ENCODE measurements around the gene CRADD.
"Not testable (repeated sequence)": the region's sequence is repeated elsewhere in the genome, so short reads cannot be mapped to it uniquely, and the experiment has no call there.

The CRADD gene

DNA sequence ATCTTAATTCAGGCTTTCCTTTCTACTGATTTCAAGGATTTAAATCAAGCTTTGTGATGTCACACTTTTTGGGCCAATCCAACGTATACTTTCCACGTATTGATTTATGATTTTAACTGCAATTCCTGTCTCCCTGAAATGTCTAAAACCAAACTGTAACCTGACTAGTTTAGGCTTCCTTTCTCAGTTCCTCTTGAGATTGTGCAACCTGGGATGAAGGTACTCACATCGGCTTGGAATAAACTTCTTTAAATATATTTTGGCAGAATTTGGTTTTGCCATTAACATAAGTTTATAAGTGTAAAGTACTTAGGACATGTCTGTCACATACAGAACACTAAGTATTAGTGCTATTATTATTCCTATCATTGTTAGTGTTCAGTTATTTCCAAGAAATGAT lies 224.6 kb downstream of the CRADD start:
- no peak for DNase-seq (ENCODE audit: low spot score)

DNA sequence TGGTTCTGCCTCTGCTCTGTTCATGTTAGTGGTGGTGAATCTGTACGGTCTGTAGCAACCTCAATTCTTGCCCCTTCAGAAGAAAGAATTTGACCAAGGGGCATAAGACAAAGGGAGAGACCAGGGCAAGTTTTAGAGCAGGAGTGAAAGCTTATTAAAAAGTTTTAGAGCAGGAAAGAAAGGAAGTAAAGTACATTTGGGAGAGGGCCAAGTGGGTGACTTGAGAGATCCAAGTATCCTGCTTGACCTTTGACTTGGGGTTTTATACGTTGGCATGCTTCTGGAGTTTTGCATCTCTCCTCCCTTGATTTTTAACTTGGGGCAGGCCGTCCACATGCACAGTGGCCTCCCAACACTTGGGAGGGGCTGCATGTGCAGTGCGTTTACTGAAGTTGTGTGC lies 225.0 kb downstream of the CRADD start:
- DNase-seq (ENCODE audit: low spot score): no peak

DNA sequence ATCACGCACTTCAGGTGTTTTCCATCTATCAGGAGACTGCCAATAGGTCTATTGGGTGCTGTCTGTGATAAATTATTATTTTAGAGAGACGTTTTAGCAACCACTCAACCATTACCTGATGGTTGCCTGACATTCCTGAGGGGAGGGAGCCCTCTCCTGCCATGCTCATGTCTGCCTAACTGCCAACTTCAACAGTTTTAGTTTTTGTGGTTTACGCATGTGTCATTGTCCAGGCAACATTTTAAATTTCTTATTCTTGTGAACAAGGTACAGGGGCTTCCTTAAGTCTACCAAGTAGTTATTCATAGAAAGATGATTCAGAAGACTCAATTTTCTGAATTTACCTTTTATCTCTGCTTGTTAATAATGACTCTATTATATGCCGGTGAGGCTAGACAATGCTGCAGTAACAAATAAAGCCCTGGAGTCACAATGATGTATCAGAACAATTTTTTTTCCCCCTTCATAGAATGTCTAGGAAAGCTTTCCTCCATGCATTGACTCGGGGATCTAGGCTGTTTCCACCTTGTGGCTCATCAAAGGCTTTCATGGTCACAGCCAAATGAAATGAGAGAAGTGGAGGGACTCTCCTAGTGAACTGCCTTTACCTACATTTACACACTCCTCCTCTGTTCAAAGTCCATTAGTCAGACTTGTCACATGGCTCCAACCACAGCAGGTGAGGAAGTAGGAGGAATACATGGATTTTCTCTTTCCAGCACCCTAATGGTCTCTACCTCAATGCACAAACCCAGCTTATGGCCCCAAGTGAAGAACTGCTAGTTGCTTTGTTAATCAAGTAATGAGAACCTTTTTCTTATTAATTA lies 225.8 kb downstream of the CRADD start:
- DNase-seq (ENCODE audit: low spot score): no peak

GRCh38 chr12:93904124-93904523 lies 226.9 kb downstream of the CRADD start:
- DNase-seq (ENCODE audit: low spot score): no peak

- no peak for DNase-seq (ENCODE audit: low spot score)
These were observed 231.1 kb downstream of the CRADD start for GRCh38 chr12:93908264-93908663.

DNA sequence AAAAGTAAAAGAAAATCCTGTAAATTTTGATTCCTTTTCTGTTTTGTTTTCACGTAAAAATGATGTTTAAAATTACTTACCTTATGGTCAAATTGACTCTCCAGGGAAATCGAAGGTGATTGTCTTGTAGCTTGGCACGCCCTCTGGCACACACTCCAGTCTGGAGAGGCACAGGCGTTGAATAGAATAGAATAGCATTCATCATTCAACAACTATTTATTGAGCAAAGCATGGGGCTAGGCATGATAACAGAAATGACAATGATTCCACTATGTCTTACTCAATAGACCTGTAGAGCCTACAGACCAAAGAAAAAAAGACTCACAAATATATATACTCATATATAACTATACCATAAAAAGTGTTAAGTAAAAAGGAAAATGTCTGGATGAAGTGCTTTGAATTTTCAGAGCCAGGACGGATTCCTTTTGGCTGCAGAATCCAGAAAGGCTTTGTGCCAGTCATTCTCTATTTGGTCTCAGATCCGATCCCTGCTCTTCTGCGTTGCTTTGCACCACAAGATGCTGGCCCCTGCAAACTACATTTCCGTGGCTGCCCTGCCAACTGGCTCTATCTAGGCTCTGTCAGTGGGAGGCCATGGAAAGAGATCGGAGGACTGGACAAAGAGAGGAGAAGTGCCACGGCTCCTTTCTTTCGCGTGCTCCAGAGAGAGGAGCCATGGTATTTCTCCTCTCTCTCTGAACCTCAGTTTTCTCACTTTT lies 231.8 kb downstream of the CRADD start:
- DNase-seq (ENCODE audit: low spot score): no peak

- no peak for DNase-seq (ENCODE audit: low spot score)
These were observed 234.2 kb downstream of the CRADD start for GRCh38 chr12:93911396-93911795.

DNA sequence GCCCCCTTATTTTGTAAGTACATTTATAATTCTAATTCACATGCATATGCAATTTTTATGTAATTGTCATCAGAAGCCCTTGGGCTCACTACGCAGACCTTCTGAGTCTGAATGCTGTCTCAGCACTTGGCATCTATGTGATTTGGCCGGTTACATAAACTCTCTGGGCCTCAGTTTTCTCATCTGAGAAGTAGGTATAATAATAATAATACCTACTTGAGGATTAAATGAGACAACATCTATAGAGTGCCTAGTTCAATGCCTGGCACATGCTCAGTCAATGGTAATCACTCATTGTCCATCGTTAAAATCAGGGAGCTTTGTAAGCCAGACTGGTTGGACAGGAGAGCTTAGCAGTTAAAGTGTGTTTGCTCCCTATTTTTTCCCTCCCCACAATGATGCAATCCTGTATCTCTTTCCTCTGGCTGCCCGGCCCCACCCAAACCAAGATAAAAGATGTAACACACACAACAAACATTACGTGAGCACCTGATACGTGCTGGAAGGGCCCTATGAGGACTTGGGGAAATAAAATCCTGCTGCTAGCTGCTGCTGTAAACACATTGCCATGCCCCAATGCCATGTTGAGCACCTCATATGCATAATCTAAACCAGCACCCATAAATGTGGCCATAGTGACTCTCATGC lies 235.0 kb downstream of the CRADD start:
- no peak for DNase-seq (ENCODE audit: low spot score)

DNA sequence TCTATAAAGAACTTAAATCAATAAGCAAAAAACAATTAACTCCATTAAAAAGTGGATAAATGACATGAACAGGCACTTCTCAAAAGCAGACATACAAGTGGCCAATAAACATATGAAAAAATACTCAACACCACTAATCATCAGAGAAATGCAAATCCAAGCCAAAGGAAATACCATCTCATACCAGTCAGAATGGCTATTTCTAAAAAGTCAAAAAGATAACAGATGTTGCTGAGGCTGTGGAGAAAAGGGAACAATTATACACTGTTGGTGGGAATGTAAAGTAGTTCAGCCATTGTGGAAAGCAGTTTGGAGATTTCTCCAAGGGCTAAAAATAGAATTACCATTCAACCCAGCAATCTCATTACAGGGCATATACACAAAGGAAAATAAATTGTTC lies 236.7 kb downstream of the CRADD start:
- no peak for DNase-seq (ENCODE audit: low spot score)

DNA sequence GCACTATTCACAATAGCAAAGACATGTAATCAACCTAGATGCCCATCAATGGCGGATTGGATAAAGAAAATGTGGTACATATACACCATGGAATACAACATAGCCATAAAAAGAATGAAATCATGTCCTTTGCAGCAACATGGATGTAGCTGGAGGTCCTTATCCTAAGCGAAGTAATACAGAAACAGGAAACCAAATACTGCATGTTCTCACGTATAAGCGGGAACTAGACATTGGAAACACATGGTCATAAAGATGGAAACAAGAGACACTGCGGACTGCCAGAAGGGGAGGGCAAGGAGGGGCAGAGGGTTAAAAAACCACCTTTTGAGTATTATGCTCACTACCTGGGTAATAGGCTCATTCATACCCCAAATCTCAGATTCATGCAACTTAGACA lies 237.1 kb downstream of the CRADD start:
- no peak for DNase-seq (ENCODE audit: low spot score)

DNA sequence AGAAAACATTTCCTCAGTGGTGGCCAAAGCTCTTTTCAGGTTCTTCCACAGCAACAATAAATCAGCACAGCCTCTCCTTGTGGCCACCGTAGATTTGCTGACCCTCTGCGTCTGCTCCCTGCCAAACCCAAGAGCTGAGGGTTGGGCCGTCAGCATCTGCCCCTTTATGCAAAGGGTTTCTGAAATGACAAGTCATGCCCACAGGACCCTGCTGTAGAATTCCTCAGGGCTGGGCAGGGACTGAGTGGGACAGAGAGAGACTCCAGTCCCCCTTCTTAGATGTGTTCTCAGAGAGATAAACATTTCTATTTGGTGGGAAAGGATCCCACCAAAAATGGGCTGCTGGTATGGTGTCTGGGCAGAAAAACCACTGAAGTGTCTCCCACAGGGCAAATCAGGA lies 238.2 kb downstream of the CRADD start:
- DNase-seq (ENCODE audit: low spot score): no peak

DNA sequence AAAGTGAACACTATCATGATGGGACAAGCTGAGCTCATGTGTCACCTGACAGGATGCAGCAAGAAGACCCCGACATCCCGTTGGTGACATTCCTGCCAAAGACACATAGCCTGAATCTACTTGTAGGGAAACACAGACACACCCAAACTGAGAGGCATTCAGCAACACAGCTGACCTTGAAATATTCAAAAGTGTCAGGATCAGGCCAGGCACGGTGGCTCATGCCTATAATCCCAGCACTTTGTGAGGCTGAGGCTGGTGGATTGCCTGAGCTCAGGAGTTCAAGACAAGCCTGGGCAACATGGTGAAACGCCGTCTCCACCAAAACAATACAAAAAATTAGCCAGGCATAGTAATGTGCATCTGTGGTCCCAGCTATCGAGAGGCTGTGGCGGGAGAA lies 239.2 kb downstream of the CRADD start:
- no peak for DNase-seq (ENCODE audit: low spot score)

- no peak for DNase-seq (ENCODE audit: low spot score)
These were observed 241.1 kb downstream of the CRADD start for GRCh38 chr12:93918262-93918661.

- DNase-seq (ENCODE audit: low spot score): no peak
These were observed 241.7 kb downstream of the CRADD start for GRCh38 chr12:93918900-93919299.

- DNase-seq (ENCODE audit: low spot score): no peak
These were observed 244.3 kb downstream of the CRADD start for GRCh38 chr12:93921521-93921920.

DNA sequence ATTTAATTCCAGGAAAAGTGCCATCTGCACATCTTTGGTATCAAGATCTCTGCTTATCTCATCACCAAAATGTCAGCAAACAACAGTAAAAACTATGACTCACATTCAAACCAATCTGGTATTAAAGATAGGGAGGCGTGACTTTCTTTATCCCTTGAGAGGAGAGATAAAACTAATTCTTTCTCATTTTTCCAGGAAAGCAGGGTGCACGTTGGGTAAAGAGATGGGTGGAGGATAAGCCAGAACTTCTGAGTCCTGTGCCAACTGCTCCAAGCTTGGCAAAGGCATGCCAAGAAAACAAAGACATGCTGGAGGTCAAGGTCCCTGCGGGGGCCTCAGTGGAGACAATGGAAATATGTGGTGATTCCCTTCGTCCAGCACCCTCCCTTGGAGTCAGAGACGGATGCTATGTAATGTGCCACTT lies 245.4 kb downstream of the CRADD start:
- no peak for DNase-seq (ENCODE audit: low spot score)

- DNase-seq (ENCODE audit: low spot score): no peak
These were observed 247.2 kb downstream of the CRADD start for GRCh38 chr12:93924367-93924766.

GRCh38 chr12:93925585-93926205 lies 248.5 kb downstream of the CRADD start:
- no peak for DNase-seq (ENCODE audit: low spot score)

- DNase-seq (ENCODE audit: low spot score): no peak
These were observed 249.1 kb downstream of the CRADD start for GRCh38 chr12:93926237-93926636.

- DNase-seq (ENCODE audit: low spot score): not testable (repeated sequence)
These were observed 251.9 kb downstream of the CRADD start for GRCh38 chr12:93929081-93929480.

DNA sequence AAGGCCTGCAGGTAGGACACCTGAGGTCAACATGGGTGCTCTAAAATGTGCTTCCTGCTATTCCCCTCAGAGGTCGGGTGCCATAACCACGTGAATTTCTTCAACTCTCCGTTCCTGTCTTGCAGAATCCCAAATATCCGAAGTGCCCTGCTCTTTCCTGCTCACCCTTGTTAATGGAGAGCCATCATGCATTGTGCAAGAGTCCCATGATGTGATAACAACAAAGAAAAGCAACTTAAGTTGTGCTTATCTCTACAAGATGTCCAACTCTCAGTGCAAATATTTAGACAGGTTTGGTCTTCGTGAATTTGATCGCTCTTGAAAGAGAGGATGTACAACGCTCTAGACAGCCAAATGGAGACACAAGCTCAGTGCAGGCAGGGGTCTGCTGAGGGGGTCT lies 260.6 kb downstream of the CRADD start:
- no peak for DNase-seq (ENCODE audit: low spot score)

DNA sequence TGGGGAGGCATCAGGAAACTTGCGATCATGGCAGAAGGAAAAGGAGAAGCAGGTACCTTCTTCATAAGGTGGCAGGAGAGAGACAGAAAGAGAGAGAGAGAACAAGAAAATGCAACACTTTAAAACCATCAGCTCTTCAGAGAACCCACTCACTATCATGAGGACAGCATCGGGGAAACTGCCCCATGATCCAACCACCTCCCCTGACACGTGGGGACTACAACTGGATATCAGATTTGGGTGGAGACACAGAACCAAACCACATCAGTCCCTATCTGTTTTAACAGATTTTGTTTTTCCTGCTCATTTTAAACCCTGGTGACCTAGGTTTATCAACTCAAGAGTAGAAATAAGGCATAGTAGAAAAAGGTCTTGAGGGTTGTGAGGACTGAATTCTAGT lies 261.1 kb downstream of the CRADD start:
- no peak for DNase-seq (ENCODE audit: low spot score)

DNA sequence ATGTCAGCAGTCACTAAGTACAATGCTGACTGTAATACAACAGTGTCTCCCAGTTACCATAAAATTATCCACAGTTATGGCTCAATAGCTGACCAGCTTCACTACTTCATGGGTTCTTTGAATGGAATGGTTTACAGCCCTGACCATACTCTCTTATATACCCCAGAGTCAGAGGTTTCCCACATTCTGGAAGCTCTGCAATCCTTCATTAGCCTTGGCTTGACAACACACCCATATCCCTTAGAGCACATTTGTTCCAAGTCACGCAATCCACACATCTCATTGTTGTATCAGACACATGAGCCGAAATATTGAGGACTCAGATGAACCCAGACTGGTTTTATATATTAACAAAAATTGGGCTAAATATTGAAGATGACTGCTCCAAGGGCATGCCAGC lies 261.8 kb downstream of the CRADD start:
- no peak for DNase-seq (ENCODE audit: low spot score)

All from iPS-NIHi11 (cell line).